HepG2 (cell line): ENCODE results near the gene CLDN14. TPM values are rescaled to one million over a fixed set of nuclear protein-coding genes. Genes with fewer than 3 reads are reported as not detected.

Source experiments
- ATAC-seq: fragments of 200-7000 bp; cut with Tn5 transposase; 3 replicates; pipeline ENCODE4 v1.9.1; 2020; ENCODE audit warnings: mild to moderate bottlenecking, moderate library complexity
- BruUV-seq: library from RNA; stranded (reverse); fragments of 400-500 nt; replicated peaks from 2 replicates; lab custom pipeline; 2021; lab: Mats Ljungman, UMichigan
- CTCF ChIA-PET: fragments of 300-600 bp; formaldehyde crosslinking; extraction: SDS; loops from one replicate; lab custom pipeline; 2021; ENCODE audit warnings: low total read pairs, inconsistent platforms, low intra/inter-chr PET ratio; lab: Yijun Ruan, JAX
- POLR2A ChIA-PET: fragments of 350-600 bp; sonication (Branson Sonifier 250); formaldehyde crosslinking; loops from one replicate; lab custom pipeline; 2020; ENCODE audit warnings: antibody characterized with exemption, inconsistent platforms; lab: Yijun Ruan, JAX
- DNase-seq: peaks from one replicate; pipeline ENCODE4 v3.0.0-alpha.2; 2015; ENCODE audit warnings: low spot score
- FAIRE-seq: peaks from 3 replicates; lab custom pipeline; 2011; peaks lifted over from hg19 to GRCh38; lab: Jason Lieb, UNC
- H2AFZ ChIP-seq: one replicate; pipeline ENCODE4 v1.6.1; 2011; ENCODE audit warnings: low read length, inconsistent platforms
- H3K27ac ChIP-seq: fragments of 300-600 bp; 3 replicates; pipeline ENCODE4 v1.8.0; 2011; ENCODE audit warnings: mixed run types, mild to moderate bottlenecking, mixed read lengths, low read length, inconsistent platforms; ENCODE audit not compliant: insufficient read depth; ENCODE audit errors: extremely low read length
- H3K27me3 ChIP-seq, 2 experiments: fragments of 200-600 bp in 1 of 2; 2 replicates in 1 of 2; 3 replicates in 1 of 2; pipeline versions ENCODE4 v1.6.0 to v1.8.0; 2011; ENCODE audit warnings: low read length in 2 of 2, mild to moderate bottlenecking in 2 of 2, moderate library complexity in 2 of 2, inconsistent platforms in 1 of 2; ENCODE audit not compliant: insufficient read depth in 2 of 2, control insufficient read depth in 1 of 2
- H3K36me3 ChIP-seq, 2 experiments: fragments of 200-600 bp in 1 of 2; replicated peaks in 1 of 2; 2 replicates in 1 of 2; 3 replicates in 1 of 2; pipeline versions ENCODE4 v1.5.1 to v1.8.0; 2011; ENCODE audit warnings: low read length in 2 of 2, inconsistent platforms in 1 of 2; ENCODE audit not compliant: insufficient read depth in 2 of 2, control insufficient read depth in 1 of 2
- H3K4me1 ChIP-seq: 2 replicates; pipeline ENCODE4 v1.5.1; 2012; ENCODE audit warnings: low read length, inconsistent platforms; ENCODE audit not compliant: insufficient read depth
- H3K4me2 ChIP-seq: 2 replicates; pipeline ENCODE4 v1.6.0; 2011; ENCODE audit warnings: low read depth, low read length, inconsistent platforms
- H3K4me3 ChIP-seq, 3 experiments: fragments of 200-600 bp in 1 of 3; sonication (generic), shearing (Covaris generic) in 1 of 3; replicated peaks in 1 of 3; 2 replicates each; pipeline ENCODE4 v1.5.1; 2011 to 2016; ENCODE audit warnings: low read length in 3 of 3, inconsistent platforms in 2 of 3, low read depth in 2 of 3, mild to moderate bottlenecking in 2 of 3, control low read depth in 1 of 3, mixed read lengths in 1 of 3; ENCODE audit not compliant: insufficient read depth in 1 of 3
- H3K79me2 ChIP-seq: one replicate; pipeline ENCODE4 v1.6.1; 2011; ENCODE audit warnings: low read length, inconsistent platforms; ENCODE audit not compliant: insufficient read depth
- H3K9ac ChIP-seq: 2 replicates; pipeline ENCODE4 v1.6.0; 2011; ENCODE audit warnings: mild to moderate bottlenecking, low read depth, low read length, inconsistent platforms; ENCODE audit not compliant: insufficient read depth
- H3K9me3 ChIP-seq: 2 replicates; pipeline ENCODE4 v1.5.1; 2012; ENCODE audit warnings: mild to moderate bottlenecking, low read length
- H4K20me1 ChIP-seq: 2 replicates; pipeline ENCODE4 v1.6.0; 2011; ENCODE audit warnings: inconsistent platforms, mild to moderate bottlenecking, low read length, moderate library complexity; ENCODE audit not compliant: insufficient read depth
- LCORL ChIP-seq, 2 experiments: fragments of 450-650 bp in 1 of 2; sonication (generic) in 1 of 2; formaldehyde crosslinking in 1 of 2; IDR thresholded peaks; 2 replicates each; pipeline versions ENCODE4 v1.5.0 to v1.6.1; 2017 to 2020; ENCODE audit warnings: antibody characterized with exemption in 1 of 2, missing genetic modification reagents in 1 of 2
- MTF1 ChIP-seq: sonication (generic); formaldehyde crosslinking; IDR thresholded peaks from 2 replicates; pipeline ENCODE4 v1.5.0; 2020; ENCODE audit warnings: missing genetic modification reagents
- NFATC3 ChIP-seq: sonication (generic); formaldehyde crosslinking; IDR thresholded peaks from 2 replicates; pipeline ENCODE4 v1.5.1; 2020; ENCODE audit warnings: mild to moderate bottlenecking, missing genetic modification reagents
- REPIN1 ChIP-seq: sonication (generic); formaldehyde crosslinking; IDR thresholded peaks from 2 replicates; pipeline ENCODE4 v1.8.0; 2022; ENCODE audit warnings: missing genetic modification reagents, low read depth, mild to moderate bottlenecking, borderline replicate concordance
- SMAD1 ChIP-seq: sonication (generic); formaldehyde crosslinking; IDR thresholded peaks from 2 replicates; pipeline ENCODE4 v1.4.0; 2020; ENCODE audit warnings: missing genetic modification reagents, low read depth, mild to moderate bottlenecking, borderline replicate concordance
- ZNF10 ChIP-seq: sonication (generic); formaldehyde crosslinking; IDR thresholded peaks from 2 replicates; pipeline ENCODE4 v1.4.0; 2020; ENCODE audit warnings: mild to moderate bottlenecking, low read depth, missing genetic modification reagents, borderline replicate concordance
- ZNF121 ChIP-seq: sonication (generic); formaldehyde crosslinking; IDR thresholded peaks from 2 replicates; pipeline ENCODE4 v1.5.0; 2020; ENCODE audit warnings: mild to moderate bottlenecking, missing genetic modification reagents
- ZNF652 ChIP-seq: IDR thresholded peaks from 2 replicates; pipeline ENCODE4 v1.6.1; 2016; ENCODE audit warnings: low read depth, borderline replicate concordance
- ZNF761 ChIP-seq: sonication (generic); formaldehyde crosslinking; conservative IDR thresholded peaks from 2 replicates; pipeline ENCODE4 v1.4.0; 2020; ENCODE audit warnings: mild to moderate bottlenecking, missing genetic modification reagents
- ZNF775 ChIP-seq: sonication (generic); formaldehyde crosslinking; IDR thresholded peaks from 2 replicates; pipeline ENCODE4 v1.4.0; 2020; ENCODE audit warnings: missing genetic modification reagents, mild to moderate bottlenecking, moderate library complexity, borderline replicate concordance
- WGBS: methylation state at CpG from one replicate; pipeline ENCODE4 v1.1.6; 2017; ENCODE audit warnings: low lambda C conversion rate; 5-methylcytosine and 5-hydroxymethylcytosine counted together
- in situ Hi-C: cut with HindIII; loops from 2 replicates; pipeline ENCODE4 v1.10.0; 2017; ENCODE audit warnings: low pct_unique_long_range_greater_than_20kb; ENCODE audit not compliant: extremely low pct_ligation_motif_present
- intact Hi-C: fragments of 100-400 bp; cut with micrococcal nuclease; formaldehyde crosslinking; loops from one replicate; pipeline ENCODE4 v1.10.0; 2022; ENCODE audit not compliant: unreplicated experiment
- polyA plus RNA-seq, 8 experiments: library from polyadenylated mRNA; depleted of rRNA in 3 of 8; stranded (reverse) in 7 of 8; unstranded in 1 of 8; fragments of >200 nt; fragmentation: Illumina TruSeq in 4 of 8; extraction: Trizol in 4 of 8; gene quantifications; 2 replicates each; pipeline versions ENCODE4 v1.2.1 to v1.2.3, GENCODE V29; 2011 to 2016; ENCODE audit warnings: low read depth in 4 of 8, missing spikeins in 1 of 8, mixed read lengths in 1 of 8; ENCODE audit not compliant: insufficient read depth in 1 of 8
- total RNA-seq, 5 experiments: library from RNA; depleted of rRNA; stranded (reverse); fragments of >200 nt; fragmentation: Illumina TruSeq; extraction: Trizol; gene quantifications; 2 replicates each; pipeline ENCODE4 v1.2.3, GENCODE V29; 2016; ENCODE audit warnings: low read depth in 1 of 5
- TF ChIP-seq, protein P1 (sequence below): sonication (generic); formaldehyde crosslinking; IDR thresholded peaks from 2 replicates; pipeline ENCODE4 v1.4.0; 2020; ENCODE audit warnings: missing genetic modification reagents, mild to moderate bottlenecking, borderline replicate concordance
- TF ChIP-seq, protein P2 (sequence below): sonication (generic); formaldehyde crosslinking; IDR thresholded peaks from 2 replicates; pipeline ENCODE4 v1.8.0; 2022; ENCODE audit warnings: mild to moderate bottlenecking, missing genetic modification reagents, borderline replicate concordance

CLDN14 gene
- total and polyA plus RNA-seq, 2 of the 13 experiments (the other 11 are each of a cell fraction or from before 2014, with no cell fraction given) = 1.1 to 1.4 TPM

DNA sequence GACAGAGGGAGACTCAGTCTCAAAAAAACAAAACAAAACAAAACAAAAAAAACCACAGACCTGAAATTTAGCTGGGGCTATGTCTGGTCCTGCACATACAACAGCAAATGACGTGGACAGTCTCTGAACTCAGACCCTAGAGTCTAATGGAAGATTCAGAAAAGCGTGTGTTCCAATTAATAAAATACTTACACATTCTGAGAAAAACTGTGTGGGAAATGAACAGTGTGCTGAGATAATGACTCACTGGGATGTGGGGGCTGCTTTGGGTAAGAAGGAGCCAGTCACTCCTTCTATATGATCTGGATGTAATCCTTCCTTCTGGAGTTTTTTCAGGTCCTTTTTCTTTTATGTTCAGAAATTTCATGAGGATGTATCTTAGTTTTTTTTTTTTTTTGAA is 29.4 kb downstream of the CLDN14 start:
- intact Hi-C loops = no loop called here

DNA sequence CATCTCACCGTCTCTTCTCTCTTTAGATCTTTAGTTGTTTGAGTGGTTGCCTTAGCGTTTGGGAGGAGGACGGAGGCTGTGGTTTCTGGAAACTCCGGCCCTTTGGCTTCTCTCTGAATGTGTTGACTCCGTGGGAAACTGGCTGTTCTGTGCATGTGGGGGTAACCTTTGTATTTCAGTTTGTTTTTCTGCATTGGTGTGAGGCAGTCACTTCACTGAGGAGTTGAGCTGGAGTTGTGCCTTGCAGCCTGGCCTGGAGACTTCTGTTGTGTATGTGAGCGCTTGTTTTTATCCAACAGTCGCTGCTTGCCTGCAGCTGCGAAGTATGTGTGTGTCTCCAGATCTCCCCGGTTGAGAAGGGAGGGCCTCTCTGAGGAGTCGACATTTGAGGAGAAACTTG is 33.6 kb downstream of the CLDN14 start:
- 58% methylated on average over 10 of the region's 10 CpGs for WGBS
- no peaks in the 10 kb centered on the region for H3K36me3 ChIP-seq
- no peaks in the 10 kb centered on the region for H3K79me2 ChIP-seq
- no peaks in the 10 kb centered on the region for H3K4me1 ChIP-seq
- H3K4me3 ChIP-seq = no peak overlapping the region
- in situ Hi-C loops (no loop called here), intact Hi-C loops (no loop called here)
- DNase-seq (no peak), FAIRE-seq (no peak), ATAC-seq (no peak)
- ChIA-PET POLR2A (no interaction called here), CTCF (no interaction called here)
- H3K9me3 ChIP-seq = no peaks in the 10 kb centered on the region
- H3K27me3 ChIP-seq = no peaks in the 10 kb centered on the region; a peak in 1 of 5 replicates
- no peaks in the 10 kb centered on the region for H4K20me1 ChIP-seq
- no peak overlapping the region for H3K4me2 ChIP-seq
- BruUV-seq = no TSS peak
- no peak overlapping the region for H3K9ac ChIP-seq
- TF ChIP-seq LCORL (IDR thresholded peaks at IDR 0.05) = no peak
- TF ChIP-seq LCORL (CRISPR knock-in tag; IDR thresholded peaks at IDR 0.05) = no peak
- TF ChIP-seq ZNF10 (CRISPR knock-in tag) = no peak
- TF ChIP-seq ZNF775 = no peak
- TF ChIP-seq, protein P1, sequence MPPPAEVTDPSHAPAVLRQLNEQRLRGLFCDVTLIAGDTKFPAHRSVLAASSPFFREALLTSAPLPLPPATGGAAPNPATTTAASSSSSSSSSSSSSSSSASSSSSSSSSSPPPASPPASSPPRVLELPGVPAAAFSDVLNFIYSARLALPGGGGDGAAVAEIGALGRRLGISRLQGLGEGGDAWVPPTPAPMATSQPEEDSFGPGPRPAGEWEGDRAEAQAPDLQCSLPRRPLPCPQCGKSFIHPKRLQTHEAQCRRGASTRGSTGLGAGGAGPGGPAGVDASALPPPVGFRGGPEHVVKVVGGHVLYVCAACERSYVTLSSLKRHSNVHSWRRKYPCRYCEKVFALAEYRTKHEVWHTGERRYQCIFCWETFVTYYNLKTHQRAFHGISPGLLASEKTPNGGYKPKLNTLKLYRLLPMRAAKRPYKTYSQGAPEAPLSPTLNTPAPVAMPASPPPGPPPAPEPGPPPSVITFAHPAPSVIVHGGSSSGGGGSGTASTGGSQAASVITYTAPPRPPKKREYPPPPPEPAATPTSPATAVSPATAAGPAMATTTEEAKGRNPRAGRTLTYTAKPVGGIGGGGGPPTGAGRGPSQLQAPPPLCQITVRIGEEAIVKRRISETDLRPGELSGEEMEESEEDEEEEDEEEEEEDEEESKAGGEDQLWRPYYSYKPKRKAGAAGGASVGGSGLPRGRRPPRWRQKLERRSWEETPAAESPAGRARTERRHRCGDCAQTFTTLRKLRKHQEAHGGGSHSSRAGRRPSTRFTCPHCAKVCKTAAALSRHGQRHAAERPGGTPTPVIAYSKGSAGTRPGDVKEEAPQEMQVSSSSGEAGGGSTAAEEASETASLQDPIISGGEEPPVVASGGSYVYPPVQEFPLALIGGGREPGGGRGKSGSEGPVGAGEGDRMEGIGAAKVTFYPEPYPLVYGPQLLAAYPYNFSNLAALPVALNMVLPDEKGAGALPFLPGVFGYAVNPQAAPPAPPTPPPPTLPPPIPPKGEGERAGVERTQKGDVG = no peak
- no peak for TF ChIP-seq ZNF761 (CRISPR knock-in tag)
- TF ChIP-seq, protein P2, sequence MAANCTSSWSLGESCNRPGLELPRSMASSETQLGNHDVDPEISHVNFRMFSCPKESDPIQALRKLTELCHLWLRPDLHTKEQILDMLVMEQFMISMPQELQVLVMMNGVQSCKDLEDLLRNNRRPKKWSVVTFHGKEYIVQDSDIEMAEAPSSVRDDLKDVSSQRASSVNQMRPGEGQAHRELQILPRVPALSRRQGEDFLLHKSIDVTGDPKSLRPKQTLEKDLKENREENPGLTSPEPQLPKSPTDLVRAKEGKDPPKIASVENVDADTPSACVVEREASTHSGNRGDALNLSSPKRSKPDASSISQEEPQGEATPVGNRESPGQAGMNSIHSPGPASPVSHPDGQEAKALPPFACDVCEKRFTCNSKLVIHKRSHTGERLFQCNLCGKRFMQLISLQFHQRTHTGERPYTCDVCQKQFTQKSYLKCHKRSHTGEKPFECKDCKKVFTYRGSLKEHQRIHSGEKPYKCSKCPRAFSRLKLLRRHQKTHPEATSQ (CRISPR knock-in tag) = no peak
- TF ChIP-seq ZNF121 (CRISPR knock-in tag) = no peak
- no peak for TF ChIP-seq SMAD1 (CRISPR knock-in tag)
- H2AFZ ChIP-seq = no peak overlapping the region
- no peak overlapping the region for H3K27ac ChIP-seq

More for the DNA sequence above, 29.4 kb downstream of the CLDN14 start:
- no peak overlapping the region for H3K4me3 ChIP-seq
- H3K27me3 ChIP-seq = peaks cover 0 to 3% of the 10 kb centered on the region in 2 experiments; a peak in 2 of 5 replicates
- no peaks in the 10 kb centered on the region for H3K79me2 ChIP-seq
- H3K9me3 ChIP-seq = no peaks in the 10 kb centered on the region
- 70% methylated on average over 2 of the region's 2 CpGs for WGBS
- H3K27ac ChIP-seq = no peak overlapping the region
- POLR2A ChIA-PET = no interaction called here
- CTCF ChIA-PET = no interaction called here
- no peaks in the 10 kb centered on the region for H3K36me3 ChIP-seq
- H4K20me1 ChIP-seq = no peaks in the 10 kb centered on the region
- TF ChIP-seq NFATC3 (CRISPR knock-in tag) = no peak
- no peak for TF ChIP-seq ZNF652 (CRISPR knock-in tag)
- no peak for TF ChIP-seq MTF1 (CRISPR knock-in tag)
- TF ChIP-seq REPIN1 = no peak
- TF ChIP-seq, all 625 proteins: peak for 0
- Histone ChIP-seq H3K9ac (no peak overlapping the region), H2AFZ (no peak overlapping the region), H3K4me2 (no peak overlapping the region), H3K4me1 (peaks cover 14% of the 10 kb centered on the region)
- in situ Hi-C loops = no loop called here
- ATAC-seq (no peak), DNase-seq (no peak), FAIRE-seq (no peak)
- no TSS peak for BruUV-seq
